C4-2B (cell line): ENCODE measurements around the gene CNP.
"Not testable (repeated sequence)": the region's sequence is repeated elsewhere in the genome, so short reads cannot be mapped to it uniquely, and the experiment has no call there.

Source experiments
- CTCF ChIP-seq: fragments of 450-650 bp; conservative IDR thresholded peaks from 2 replicates; pipeline ENCODE4 v1.5.1; 2017; ENCODE audit warnings: mild to moderate bottlenecking
- ZFX ChIP-seq: fragments of 450-650 bp; IDR thresholded peaks from 2 replicates; pipeline ENCODE4 v1.6.1; 2017

- TF ChIP-seq CTCF, ZFX: not testable (repeated sequence)
Measured at GRCh38 chr17:42013740-42014139, 47.1 kb downstream of the CNP start.
